Kidney capillary endothelial cell (primary cell): ENCODE measurements around the gene PAPPA2.
"Not testable (repeated sequence)": the region's sequence is repeated elsewhere in the genome, so short reads cannot be mapped to it uniquely, and the experiment has no call there.

ENCODE experiments used
- DNase-seq: peaks from one replicate; pipeline ENCODE4 v3.0.0-alpha.2; 2018; ENCODE audit warnings: low spot score

PAPPA2 gene

GRCh38 chr1:176462674-176463378 is at the start of gene PAPPA2:
Gene PAPPA2, plus strand, starts transcription at chr1:176463175. Its CDS starts 93,148 bp downstream, at chr1:176556323.
- DNase-seq: no peak

GRCh38 chr1:176416777-176417176 is 46.2 kb upstream of the PAPPA2 start:
- no peak for DNase-seq

- DNase-seq: not testable (repeated sequence)
These were observed 43.4 kb upstream of the PAPPA2 start for GRCh38 chr1:176419608-176420007.

GRCh38 chr1:176434234-176434633 is 28.7 kb upstream of the PAPPA2 start:
- DNase-seq: no peak

GRCh38 chr1:176436251-176436650 is 26.7 kb upstream of the PAPPA2 start:
- no peak for DNase-seq

- no peak for DNase-seq
These were observed 22.8 kb upstream of the PAPPA2 start for GRCh38 chr1:176440176-176440575.

- DNase-seq: no peak
These were observed 18.7 kb upstream of the PAPPA2 start for GRCh38 chr1:176444286-176444685.

GRCh38 chr1:176445402-176445801 is 17.6 kb upstream of the PAPPA2 start:
- no peak for DNase-seq

GRCh38 chr1:176448340-176448739 is 14.6 kb upstream of the PAPPA2 start:
- DNase-seq: no peak

GRCh38 chr1:176450526-176450925 is 12.4 kb upstream of the PAPPA2 start:
- DNase-seq: no peak

GRCh38 chr1:176451741-176452140 is 11.2 kb upstream of the PAPPA2 start:
- DNase-seq: not testable (repeated sequence)

- no peak for DNase-seq
These were observed 6.2 kb upstream of the PAPPA2 start for GRCh38 chr1:176456795-176457194.

GRCh38 chr1:176460544-176461336 is 2.2 kb upstream of the PAPPA2 start:
- no peak for DNase-seq

- no peak for DNase-seq
These were observed 1.4 kb upstream of the PAPPA2 start for GRCh38 chr1:176461576-176461975.

- peak; percentile 4 for DNase-seq
These were observed 3.5 kb downstream of the PAPPA2 start for GRCh38 chr1:176466514-176466913.

- no peak for DNase-seq
These were observed 6.6 kb downstream of the PAPPA2 start for GRCh38 chr1:176469450-176470010.

GRCh38 chr1:176471338-176472121 is 8.6 kb downstream of the PAPPA2 start:
- no peak for DNase-seq

GRCh38 chr1:176479971-176480370 is 17.0 kb downstream of the PAPPA2 start:
- no peak for DNase-seq

GRCh38 chr1:176480750-176481149 is 17.8 kb downstream of the PAPPA2 start:
- DNase-seq: no peak

GRCh38 chr1:176485083-176485482 is 22.1 kb downstream of the PAPPA2 start:
- no peak for DNase-seq

GRCh38 chr1:176494436-176494835 is 31.5 kb downstream of the PAPPA2 start:
- DNase-seq: no peak

- DNase-seq: no peak
These were observed 36.7 kb downstream of the PAPPA2 start for GRCh38 chr1:176499671-176500070.
